ENCODE results near the gene PRKCA.

DNA sequence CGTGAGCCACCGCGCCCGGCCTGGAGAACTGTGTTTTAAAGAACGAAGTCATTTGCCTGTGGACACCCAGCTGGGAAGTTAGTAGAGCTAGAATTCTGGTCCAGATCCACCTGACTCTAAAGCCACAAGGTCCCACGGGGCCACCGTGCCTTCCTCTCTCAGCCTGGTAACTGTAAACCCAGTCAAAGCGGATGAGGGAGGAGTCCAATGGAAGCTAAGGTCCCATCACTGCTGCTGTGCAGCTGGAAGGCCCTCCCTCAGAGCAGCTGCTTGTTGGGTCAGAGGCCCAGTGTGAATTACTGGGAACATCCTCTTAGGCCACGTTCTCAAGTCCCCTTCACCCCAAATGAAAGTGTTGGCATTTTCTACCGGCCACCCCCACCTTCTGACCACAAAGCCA, 483.7 kb downstream of the PRKCA start:
- TF ChIP-seq, protein P1, sequence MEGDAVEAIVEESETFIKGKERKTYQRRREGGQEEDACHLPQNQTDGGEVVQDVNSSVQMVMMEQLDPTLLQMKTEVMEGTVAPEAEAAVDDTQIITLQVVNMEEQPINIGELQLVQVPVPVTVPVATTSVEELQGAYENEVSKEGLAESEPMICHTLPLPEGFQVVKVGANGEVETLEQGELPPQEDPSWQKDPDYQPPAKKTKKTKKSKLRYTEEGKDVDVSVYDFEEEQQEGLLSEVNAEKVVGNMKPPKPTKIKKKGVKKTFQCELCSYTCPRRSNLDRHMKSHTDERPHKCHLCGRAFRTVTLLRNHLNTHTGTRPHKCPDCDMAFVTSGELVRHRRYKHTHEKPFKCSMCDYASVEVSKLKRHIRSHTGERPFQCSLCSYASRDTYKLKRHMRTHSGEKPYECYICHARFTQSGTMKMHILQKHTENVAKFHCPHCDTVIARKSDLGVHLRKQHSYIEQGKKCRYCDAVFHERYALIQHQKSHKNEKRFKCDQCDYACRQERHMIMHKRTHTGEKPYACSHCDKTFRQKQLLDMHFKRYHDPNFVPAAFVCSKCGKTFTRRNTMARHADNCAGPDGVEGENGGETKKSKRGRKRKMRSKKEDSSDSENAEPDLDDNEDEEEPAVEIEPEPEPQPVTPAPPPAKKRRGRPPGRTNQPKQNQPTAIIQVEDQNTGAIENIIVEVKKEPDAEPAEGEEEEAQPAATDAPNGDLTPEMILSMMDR (IDR thresholded peaks at IDR 0.05), result no peak
- no peak for TF ChIP-seq POLR2A (IDR thresholded peaks at IDR 0.05)
